Measurements from ENCODE around the gene TGFB1.

DNA sequence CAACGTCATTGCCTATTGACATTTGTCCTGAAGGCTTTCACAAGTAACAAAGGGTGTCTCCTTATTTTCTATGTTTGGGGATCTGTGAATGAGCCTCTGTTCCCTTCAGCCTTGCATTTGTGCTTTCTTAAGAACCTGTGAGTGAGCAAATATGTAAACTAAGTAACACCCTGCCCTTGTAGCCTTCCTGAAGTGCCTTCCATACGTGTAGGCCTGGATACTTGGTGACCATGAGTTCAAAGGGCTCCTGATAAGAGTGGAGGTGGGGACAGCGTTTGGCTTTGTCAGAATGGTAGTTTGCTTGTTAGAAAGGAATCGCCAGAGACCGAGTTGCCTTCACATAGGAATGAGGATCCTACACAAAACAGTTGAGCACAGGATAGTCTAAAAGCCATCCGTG, 58.2 kb downstream of the TGFB1 start:
- TF ChIP-seq SIN3A (IDR thresholded peaks at IDR 0.05; ENCODE audit: borderline replicate concordance, low read depth, low read length): no peak
- TF ChIP-seq MAX (IDR thresholded peaks at IDR 0.05; ENCODE audit: low read depth): no peak
- no peak for TF ChIP-seq SMC3 (IDR thresholded peaks at IDR 0.05; ENCODE audit: low read depth, low read length)
- no peak for TF ChIP-seq POLR2AphosphoS5 (IDR thresholded peaks at IDR 0.05; ENCODE audit: low read depth, low read length)
- TF ChIP-seq YY1 (IDR thresholded peaks at IDR 0.05; ENCODE audit: low read depth): no peak
- TF ChIP-seq FOXM1 (IDR thresholded peaks at IDR 0.05; ENCODE audit: low read depth): no peak
- TF ChIP-seq JUND (IDR thresholded peaks at IDR 0.05): no peak
- TF ChIP-seq, protein P1, sequence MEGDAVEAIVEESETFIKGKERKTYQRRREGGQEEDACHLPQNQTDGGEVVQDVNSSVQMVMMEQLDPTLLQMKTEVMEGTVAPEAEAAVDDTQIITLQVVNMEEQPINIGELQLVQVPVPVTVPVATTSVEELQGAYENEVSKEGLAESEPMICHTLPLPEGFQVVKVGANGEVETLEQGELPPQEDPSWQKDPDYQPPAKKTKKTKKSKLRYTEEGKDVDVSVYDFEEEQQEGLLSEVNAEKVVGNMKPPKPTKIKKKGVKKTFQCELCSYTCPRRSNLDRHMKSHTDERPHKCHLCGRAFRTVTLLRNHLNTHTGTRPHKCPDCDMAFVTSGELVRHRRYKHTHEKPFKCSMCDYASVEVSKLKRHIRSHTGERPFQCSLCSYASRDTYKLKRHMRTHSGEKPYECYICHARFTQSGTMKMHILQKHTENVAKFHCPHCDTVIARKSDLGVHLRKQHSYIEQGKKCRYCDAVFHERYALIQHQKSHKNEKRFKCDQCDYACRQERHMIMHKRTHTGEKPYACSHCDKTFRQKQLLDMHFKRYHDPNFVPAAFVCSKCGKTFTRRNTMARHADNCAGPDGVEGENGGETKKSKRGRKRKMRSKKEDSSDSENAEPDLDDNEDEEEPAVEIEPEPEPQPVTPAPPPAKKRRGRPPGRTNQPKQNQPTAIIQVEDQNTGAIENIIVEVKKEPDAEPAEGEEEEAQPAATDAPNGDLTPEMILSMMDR (IDR thresholded peaks at IDR 0.05): no peak
- TF ChIP-seq RFX5 (IDR thresholded peaks at IDR 0.05; ENCODE audit: low read length): no peak

Measured in SK-N-SH (cell line).